A673 (cell line): ENCODE measurements around the gene ERVK3-1. TPM values are rescaled to one million over a fixed set of nuclear protein-coding genes. Genes with fewer than 3 reads are reported as not detected.

Experiments used
- BruUV-seq: library from RNA; stranded (reverse); fragments of 400-500 nt; replicated peaks from 2 replicates; lab custom pipeline; 2021; lab: Mats Ljungman, UMichigan
- CTCF ChIA-PET: fragments of 300-600 bp; sonication (Branson Sonifier 250); formaldehyde crosslinking; loops from one replicate; lab custom pipeline; 2022; ENCODE audit warnings: antibody characterized with exemption; lab: Charles Lee
- POLR2A ChIA-PET: fragments of 300-600 bp; sonication (Branson Sonifier 250); formaldehyde crosslinking; loops from one replicate; lab custom pipeline; 2022; ENCODE audit warnings: antibody characterized with exemption; ENCODE audit not compliant: low non-redundant PET; lab: Charles Lee
- DNase-seq: peaks from one replicate; pipeline ENCODE4 v3.0.0-alpha.2; 2015; ENCODE audit warnings: low spot score
- H3K27ac ChIP-seq: fragments of 200-600 bp; sonication (generic); 2 replicates; pipeline ENCODE4 v1.5.1; 2016; ENCODE audit warnings: mixed run types, low read depth, mild to moderate bottlenecking, mixed read lengths, antibody characterized with exemption, low read length; ENCODE audit not compliant: poor library complexity, severe bottlenecking
- H3K27me3 ChIP-seq: fragments of 200-600 bp; sonication (generic); replicated peaks from 2 replicates; pipeline ENCODE4 v1.6.1; 2017; ENCODE audit warnings: mixed run types, low read depth, mild to moderate bottlenecking, mixed read lengths, antibody characterized with exemption, low read length; ENCODE audit not compliant: insufficient read depth, poor library complexity
- H3K36me3 ChIP-seq: fragments of 200-600 bp; sonication (generic); 2 replicates; pipeline ENCODE4 v1.6.1; 2016; ENCODE audit warnings: mixed run types, mild to moderate bottlenecking, mixed read lengths, antibody characterized with exemption, low read length; ENCODE audit not compliant: insufficient read depth, poor library complexity, severe bottlenecking
- H3K4me1 ChIP-seq: fragments of 200-600 bp; sonication (generic); 2 replicates; pipeline ENCODE4 v1.6.1; 2017; ENCODE audit warnings: mixed run types, mild to moderate bottlenecking, mixed read lengths, antibody characterized with exemption, low read length; ENCODE audit not compliant: insufficient read depth, poor library complexity, severe bottlenecking
- H3K4me3 ChIP-seq: fragments of 200-600 bp; sonication (generic); 2 replicates; pipeline ENCODE4 v1.5.1; 2016; ENCODE audit warnings: low read depth, mixed run types, mild to moderate bottlenecking, mixed read lengths, low read length; ENCODE audit not compliant: poor library complexity, severe bottlenecking
- H3K9me3 ChIP-seq: fragments of 200-600 bp; sonication (generic); 2 replicates; pipeline ENCODE4 v1.6.1; 2016; ENCODE audit warnings: mixed run types, low read depth, mild to moderate bottlenecking, mixed read lengths, antibody characterized with exemption, low read length; ENCODE audit not compliant: poor library complexity, severe bottlenecking
- CTCF ChIP-seq: fragments of 300-800, 200-600 bp; sonication (generic); conservative IDR thresholded peaks from 2 replicates; pipeline ENCODE4 v1.5.1; 2017; ENCODE audit warnings: low read depth, mild to moderate bottlenecking, antibody characterized with exemption, low read length, moderate library complexity, mixed read lengths
- EZH2 ChIP-seq: fragments of 200-600 bp; sonication (generic); IDR thresholded peaks from 2 replicates; pipeline ENCODE4 v1.6.1; 2017; ENCODE audit warnings: borderline replicate concordance, low read depth, mild to moderate bottlenecking, mixed read lengths, antibody characterized with exemption, low read length; ENCODE audit not compliant: poor library complexity, severe bottlenecking
- intact Hi-C: fragments of 100-400 bp; cut with micrococcal nuclease; formaldehyde crosslinking; loops from one replicate; pipeline ENCODE4 v1.10.0; 2022; ENCODE audit not compliant: unreplicated experiment
- total RNA-seq: library from RNA; stranded (reverse); gene quantifications from 2 replicates; pipeline ENCODE4 v1.2.3, GENCODE V29; 2021

ERVK3-1 gene
- total RNA-seq, 1 experiment from 2014 or later, result 77.1 TPM

- Histone ChIP-seq H3K36me3 (no peaks in the 10 kb centered on the region), H3K4me1 (no peaks in the 10 kb centered on the region), H3K9me3 (no peaks in the 10 kb centered on the region), H3K27ac (no peak overlapping the region), H3K4me3 (no peak overlapping the region), H3K27me3 (no peaks in the 10 kb centered on the region)
- intact Hi-C loops, result no loop called here
- no peak for TF ChIP-seq EZH2
- no peak for TF ChIP-seq CTCF
- BruUV-seq, result no TSS peak
- CTCF ChIA-PET, result no interaction called here
- POLR2A ChIA-PET, result no interaction called here
- DNase-seq, result no peak
Observed at GRCh38 chr19:58353717-58354477, 48.7 kb downstream of the ERVK3-1 start.

DNA sequence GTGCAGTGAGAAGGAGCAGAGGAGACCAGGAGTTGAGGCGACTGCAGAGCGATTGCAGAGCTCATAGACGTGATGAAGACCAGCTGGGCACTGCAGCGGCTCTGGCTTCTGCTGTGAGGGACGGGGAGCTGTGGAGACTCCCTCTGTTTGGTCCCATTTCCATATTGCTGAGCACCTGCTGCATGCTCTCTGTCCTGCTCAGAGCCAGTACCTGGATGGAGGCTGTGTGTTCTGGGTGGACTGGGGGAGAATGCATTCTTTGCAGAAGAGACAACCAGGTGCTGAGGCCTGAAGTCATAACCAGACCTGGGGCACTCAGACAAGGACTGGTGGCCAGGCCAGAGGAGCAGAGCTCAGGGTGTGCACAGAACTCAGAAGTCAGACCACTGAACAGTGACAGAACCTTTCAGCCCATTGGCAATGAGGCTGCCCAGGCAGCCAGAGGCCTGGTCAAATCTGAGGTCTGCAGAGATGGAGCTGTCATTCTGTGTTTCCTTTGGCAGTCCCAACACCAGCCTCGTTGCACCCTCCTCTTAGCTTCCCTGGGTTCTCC, 49.4 kb downstream of the ERVK3-1 start:
- H3K27me3 ChIP-seq, result no peaks in the 10 kb centered on the region
- no peaks in the 10 kb centered on the region for H3K4me1 ChIP-seq
- no TSS peak for BruUV-seq
- H3K4me3 ChIP-seq, result no peak overlapping the region
- H3K9me3 ChIP-seq, result no peaks in the 10 kb centered on the region
- no peak overlapping the region for H3K27ac ChIP-seq
- POLR2A ChIA-PET, result no interaction called here
- TF ChIP-seq CTCF (no peak), EZH2 (no peak)
- no peak for DNase-seq
- no peaks in the 10 kb centered on the region for H3K36me3 ChIP-seq
- CTCF ChIA-PET, result no interaction called here
- intact Hi-C loops, result no loop called here

- ChIA-PET POLR2A (interaction anchor here (0.6 kb wide), 1 partner anchor 8 kb away, joined by 5 read pairs; no protein-coding TSS in a partner anchor), CTCF (no interaction called here)
- BruUV-seq, result no TSS peak
- no peak overlapping the region for H3K27ac ChIP-seq
- no peaks in the 10 kb centered on the region for H3K4me1 ChIP-seq
- H3K27me3 ChIP-seq, result no peaks in the 10 kb centered on the region
- intact Hi-C loops, result no loop called here
- no peaks in the 10 kb centered on the region for H3K9me3 ChIP-seq
- no peaks in the 10 kb centered on the region for H3K36me3 ChIP-seq
- TF ChIP-seq EZH2 (no peak), CTCF (no peak)
- DNase-seq, result no peak
- no peak overlapping the region for H3K4me3 ChIP-seq
Observed at GRCh38 chr19:58355215-58355796, 50.1 kb downstream of the ERVK3-1 start.
